Esophagus squamous epithelium (tissue), 5 donors: Measurements from ENCODE around the gene ZMAT5. TPM values are rescaled to one million over a fixed set of nuclear protein-coding genes. Genes with fewer than 3 reads are reported as not detected.

Source experiments
- DNase-seq: peaks from one replicate; lab custom pipeline; 2025; lab: John Stamatoyannopoulos, UW
- H3K27ac ChIP-seq, 4 donors: fragments of 200-600 bp; sonication (generic); one replicate each; pipeline ENCODE4 v1.5.1; 2016 to 2019; ENCODE audit warnings: mild to moderate bottlenecking in 1 of 4
- H3K27me3 ChIP-seq, 4 donors: fragments of 200-600 bp; sonication (generic); 1 replicate in 3 of 4; 2 replicates in 1 of 4; pipeline versions ENCODE4 v1.5.1 to v1.6.0; 2017 to 2021; ENCODE audit warnings: antibody characterized with exemption in 1 of 4
- H3K36me3 ChIP-seq, 3 donors: fragments of 200-600 bp; sonication (generic); one replicate each; pipeline ENCODE4 v1.5.1; 2016 to 2019
- H3K4me1 ChIP-seq, 3 donors: fragments of 200-600 bp; sonication (generic); one replicate each; pipeline ENCODE4 v1.5.1; 2017 to 2019
- H3K4me3 ChIP-seq, 4 donors: fragments of 200-600 bp; sonication (generic); 1 replicate in 3 of 4; 2 replicates in 1 of 4; pipeline ENCODE4 v1.5.1; 2016 to 2019; ENCODE audit warnings: mild to moderate bottlenecking in 2 of 4, moderate library complexity in 1 of 4
- H3K9me3 ChIP-seq, 3 donors: fragments of 200-600 bp; sonication (generic); one replicate each; pipeline ENCODE4 v1.5.1; 2016 to 2019
- POLR2A ChIP-seq, 4 donors: fragments of 450-650 bp; IDR thresholded peaks; one replicate each; pipeline ENCODE4 v1.6.1; 2017; ENCODE audit warnings: antibody characterized with exemption in 4 of 4, mild to moderate bottlenecking in 4 of 4, moderate library complexity in 3 of 4
- WGBS, 2 donors: methylation state at CpG; one replicate each; pipeline ENCODE4 v1.1.5; 2018; 5-methylcytosine and 5-hydroxymethylcytosine counted together
- intact Hi-C: fragments of 100-400 bp; cut with DNase I; formaldehyde crosslinking; loops from one replicate; pipeline ENCODE4 v1.15.0; 2022
- total RNA-seq, 4 donors: library from RNA; depleted of rRNA; stranded (reverse); fragments of >200 nt; gene quantifications; one replicate each; pipeline ENCODE4 v1.1.0, GENCODE V29; 2016
- TF ChIP-seq, protein P1 (sequence below), 6 experiments: fragments of 450-650 bp in 4 of 6; fragments of 200-600 bp in 2 of 6; sonication (generic) in 2 of 6; IDR thresholded peaks; one replicate each; pipeline ENCODE4 v1.5.1; 2016 to 2019; ENCODE audit warnings: antibody characterized with exemption in 6 of 6, mild to moderate bottlenecking in 4 of 6, moderate library complexity in 4 of 6
- donor health status: DM: yes; HTN: yes; CAD: no.

ZMAT5 gene
- total RNA-seq, 4 donors from 2014 or later = 10.1 to 43.8 (median 18.1) TPM

GRCh38 chr22:29767171-29768051 is 604 bp upstream of the ZMAT5 start, which contains the start of gene UQCR10:
UQCR10 (plus strand) TSS chr22:29767369; CDS start chr22:29767399, 30 bp downstream.
- H3K27me3 ChIP-seq = no peaks in the 10 kb centered on the region
- peaks cover 21 to 37% (median 24%) of the 10 kb centered on the region in 3 donors for H3K4me1 ChIP-seq
- H3K27ac ChIP-seq = peak within 1 kb of the TSS; percentile 89 to 96 (median 92)
- peak within 1 kb of the TSS; percentile 67 to 98 (median 77) for H3K4me3 ChIP-seq
- H3K36me3 ChIP-seq = peaks cover 6 to 29% (median 9%) of the 10 kb centered on the region in 3 donors
- TF ChIP-seq POLR2A (IDR thresholded peaks at IDR 0.05) = peak in 2 of 4 donors; percentile 12 to 70
- TF ChIP-seq, protein P1, sequence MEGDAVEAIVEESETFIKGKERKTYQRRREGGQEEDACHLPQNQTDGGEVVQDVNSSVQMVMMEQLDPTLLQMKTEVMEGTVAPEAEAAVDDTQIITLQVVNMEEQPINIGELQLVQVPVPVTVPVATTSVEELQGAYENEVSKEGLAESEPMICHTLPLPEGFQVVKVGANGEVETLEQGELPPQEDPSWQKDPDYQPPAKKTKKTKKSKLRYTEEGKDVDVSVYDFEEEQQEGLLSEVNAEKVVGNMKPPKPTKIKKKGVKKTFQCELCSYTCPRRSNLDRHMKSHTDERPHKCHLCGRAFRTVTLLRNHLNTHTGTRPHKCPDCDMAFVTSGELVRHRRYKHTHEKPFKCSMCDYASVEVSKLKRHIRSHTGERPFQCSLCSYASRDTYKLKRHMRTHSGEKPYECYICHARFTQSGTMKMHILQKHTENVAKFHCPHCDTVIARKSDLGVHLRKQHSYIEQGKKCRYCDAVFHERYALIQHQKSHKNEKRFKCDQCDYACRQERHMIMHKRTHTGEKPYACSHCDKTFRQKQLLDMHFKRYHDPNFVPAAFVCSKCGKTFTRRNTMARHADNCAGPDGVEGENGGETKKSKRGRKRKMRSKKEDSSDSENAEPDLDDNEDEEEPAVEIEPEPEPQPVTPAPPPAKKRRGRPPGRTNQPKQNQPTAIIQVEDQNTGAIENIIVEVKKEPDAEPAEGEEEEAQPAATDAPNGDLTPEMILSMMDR (IDR thresholded peaks at IDR 0.05) = no peak
- no peaks in the 10 kb centered on the region for H3K9me3 ChIP-seq
- intact Hi-C loops = no loop called here
- 0 to 1% methylated on average over 31 of the region's 46 CpGs for WGBS, 2 donors
- peak; percentile 62 for DNase-seq

GRCh38 chr22:29765905-29766631 is 739 bp downstream of the ZMAT5 start:
- no peak for DNase-seq
- intact Hi-C loops = no loop called here

GRCh38 chr22:29762263-29762662 is 4.5 kb downstream of the ZMAT5 start:
- peaks cover 10 to 14% (median 11%) of the 10 kb centered on the region in 3 donors for H3K4me1 ChIP-seq
- TF ChIP-seq, protein P1 (IDR thresholded peaks at IDR 0.05) = no peak
- no peak for TF ChIP-seq POLR2A (IDR thresholded peaks at IDR 0.05)
- no peak overlapping the region for H3K4me3 ChIP-seq
- H3K36me3 ChIP-seq = no peaks in the 10 kb centered on the region
- no peak for DNase-seq
- no peaks in the 10 kb centered on the region for H3K27me3 ChIP-seq
- no peaks in the 10 kb centered on the region for H3K9me3 ChIP-seq
- intact Hi-C loops = no loop called here
- WGBS, 2 donors = 61 to 81% methylated on average over 15 of the region's 15 CpGs
- no peak overlapping the region for H3K27ac ChIP-seq

More at GRCh38 chr22:29765905-29766631, 739 bp downstream of the ZMAT5 start:
- Histone ChIP-seq H3K4me3 (peak overlapping the region; percentile 67 to 98 (median 77)), H3K4me1 (peaks cover 21 to 34% (median 24%) of the 10 kb centered on the region in 3 donors), H3K36me3 (peaks cover 6 to 23% (median 9%) of the 10 kb centered on the region in 3 donors), H3K27me3 (no peaks in the 10 kb centered on the region), H3K9me3 (no peaks in the 10 kb centered on the region), H3K27ac (peak overlapping the region; percentile 89 to 96 (median 92))
- WGBS, 2 donors = 67 to 85% methylated on average over 9 to 12 of the region's 15 CpGs
- TF ChIP-seq POLR2A (IDR thresholded peaks at IDR 0.05) = no peak
- TF ChIP-seq, protein P1 (IDR thresholded peaks at IDR 0.05) = no peak

- H3K27me3 ChIP-seq = no peaks in the 10 kb centered on the region
Observed at GRCh38 chr22:29758959-29759358, 7.8 kb downstream of the ZMAT5 start.

More at GRCh38 chr22:29758959-29759358, 7.8 kb downstream of the ZMAT5 start:
- no peak overlapping the region for H3K27ac ChIP-seq
- TF ChIP-seq, protein P1 (IDR thresholded peaks at IDR 0.05) = no peak
- no peak for TF ChIP-seq POLR2A (IDR thresholded peaks at IDR 0.05)
- 84 to 88% methylated on average over 4 to 5 of the region's 5 CpGs for WGBS, 2 donors
- DNase-seq = no peak
- peaks cover 0 to 2% (median 0%) of the 10 kb centered on the region in 3 donors for H3K36me3 ChIP-seq
- no peaks in the 10 kb centered on the region for H3K9me3 ChIP-seq
- H3K4me3 ChIP-seq = no peak overlapping the region
- intact Hi-C loops = no loop called here
- H3K4me1 ChIP-seq = no peaks in the 10 kb centered on the region
